A673 (cell line): ENCODE results near the gene FZD10.

Experiments
- CTCF ChIP-seq: fragments of 300-800, 200-600 bp; sonication (generic); conservative IDR thresholded peaks from 2 replicates; pipeline ENCODE4 v1.5.1; 2017; ENCODE audit warnings: low read depth, mild to moderate bottlenecking, antibody characterized with exemption, low read length, moderate library complexity, mixed read lengths
- EZH2 ChIP-seq: fragments of 200-600 bp; sonication (generic); IDR thresholded peaks from 2 replicates; pipeline ENCODE4 v1.6.1; 2017; ENCODE audit warnings: borderline replicate concordance, low read depth, mild to moderate bottlenecking, mixed read lengths, antibody characterized with exemption, low read length; ENCODE audit not compliant: poor library complexity, severe bottlenecking

GRCh38 chr12:130153803-130154202 is 8.5 kb upstream of the FZD10 start:
- TF ChIP-seq CTCF (no peak), EZH2 (no peak)
